Memory B cell (primary cell): ENCODE data around the gene CD79A.
A peak's percentile ranks its signal among the peaks of the same experiment; 100 is the strongest.

Experiments used
- ATAC-seq: fragments of 150-1000 bp; cut with Tn5 transposase; 2 replicates; pipeline ENCODE4 v1.10.0; 2021; ENCODE audit warnings: low read depth, mild to moderate bottlenecking, moderate library complexity
- DNase-seq, 2 donors: peaks; one replicate each; pipeline ENCODE4 v3.0.0; 2022; ENCODE audit warnings: low spot score in 2 of 2
- H3K27ac Mint-ChIP-seq: one replicate; pipeline ENCODE4 v1.8.0; 2022; ENCODE audit warnings: mild to moderate bottlenecking, moderate library complexity, mixed read lengths
- H3K27me3 Mint-ChIP-seq: one replicate; pipeline ENCODE4 v1.8.0; 2022; ENCODE audit warnings: mixed read lengths
- H3K36me3 Mint-ChIP-seq: one replicate; pipeline ENCODE4 v1.8.0; 2022; ENCODE audit warnings: mild to moderate bottlenecking, mixed read lengths
- H3K4me1 Mint-ChIP-seq: one replicate; pipeline ENCODE4 v1.8.0; 2022; ENCODE audit warnings: mixed read lengths
- H3K4me3 Mint-ChIP-seq: one replicate; pipeline ENCODE4 v1.8.0; 2022; ENCODE audit warnings: mild to moderate bottlenecking, moderate library complexity, mixed read lengths
- H3K9me3 Mint-ChIP-seq: one replicate; pipeline ENCODE4 v1.8.0; 2022; ENCODE audit warnings: mixed read lengths

CD79A gene

DNA sequence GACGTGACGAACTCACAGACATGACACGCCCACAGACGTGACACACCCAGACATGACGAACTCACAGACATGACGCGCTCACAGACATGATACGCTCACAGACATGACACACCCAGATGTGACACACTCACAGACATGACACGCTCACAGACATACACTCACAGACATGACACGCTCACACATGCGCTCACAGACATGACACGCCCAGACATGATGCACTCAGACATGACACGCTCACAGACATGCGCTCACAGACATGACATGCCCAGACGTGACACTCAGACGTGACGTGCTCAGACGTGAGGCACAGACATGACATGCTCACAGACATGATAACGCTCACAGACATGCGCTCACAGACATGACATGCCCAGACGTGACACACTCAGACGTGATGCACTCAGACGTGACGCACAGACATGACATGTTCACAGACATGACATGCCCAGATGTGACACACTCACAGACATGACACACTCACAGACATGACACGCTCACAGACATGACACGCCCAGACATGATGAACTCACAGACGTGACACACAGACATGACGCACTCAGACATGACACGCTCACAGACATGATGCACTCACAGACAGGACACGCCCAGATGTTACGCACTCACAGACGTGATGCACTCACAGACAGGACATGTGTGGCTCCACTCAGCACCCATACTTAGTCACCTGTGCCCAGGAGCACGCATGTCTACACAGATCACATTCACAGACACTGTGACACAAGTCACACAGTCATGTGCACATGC is 43.1 kb downstream of the CD79A start:
- Mint-ChIP-seq H3K4me1 (peaks cover 16% of the 10 kb centered on the region), H3K4me3 (no peak overlapping the region), H3K27ac (no peak overlapping the region), H3K9me3 (no peaks in the 10 kb centered on the region), H3K27me3 (peaks cover 16% of the 10 kb centered on the region), H3K36me3 (peaks cover 5% of the 10 kb centered on the region)
- ATAC-seq (no peak), DNase-seq (no peak)

DNA sequence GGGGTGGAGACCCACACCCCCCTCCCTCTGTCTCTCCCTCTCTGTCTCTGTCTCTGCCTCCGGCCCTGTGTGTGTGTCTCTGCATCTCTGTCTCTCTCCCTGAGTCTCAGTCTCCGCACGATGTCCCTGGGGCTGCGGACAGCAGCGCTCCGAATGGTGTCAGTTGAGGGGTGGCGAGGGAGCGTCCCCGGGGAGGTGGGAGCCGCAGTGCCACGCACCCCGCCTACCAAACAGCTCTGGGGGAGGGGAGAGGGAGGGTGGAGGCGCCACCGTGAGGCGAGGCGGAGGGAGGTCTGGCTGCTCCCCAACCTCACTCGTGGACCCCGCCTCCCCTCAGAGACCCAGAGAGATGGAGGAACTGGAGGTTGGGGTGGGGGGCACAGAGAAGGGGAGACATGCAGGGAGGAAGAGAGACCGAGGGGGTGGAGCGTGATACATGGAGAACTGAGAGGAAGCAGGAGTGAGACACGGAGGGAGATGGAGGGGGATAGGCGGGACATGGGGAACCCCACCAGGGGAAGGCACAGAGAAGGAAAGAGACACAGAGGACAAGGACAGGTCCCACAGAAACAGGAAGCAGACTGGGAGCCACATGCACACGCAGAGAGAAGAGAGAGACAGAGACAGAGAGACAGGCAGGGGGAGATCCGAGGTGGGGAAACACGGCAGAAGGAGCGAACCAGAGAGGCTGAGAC is 44.0 kb downstream of the CD79A start:
- Mint-ChIP-seq H3K4me3 (peak overlapping the region; percentile 43), H3K4me1 (peaks cover 16% of the 10 kb centered on the region), H3K9me3 (no peaks in the 10 kb centered on the region), H3K36me3 (peaks cover 5% of the 10 kb centered on the region), H3K27ac (no peak overlapping the region), H3K27me3 (peaks cover 16% of the 10 kb centered on the region)
- no peak for DNase-seq
- ATAC-seq = peak; percentile 32

DNA sequence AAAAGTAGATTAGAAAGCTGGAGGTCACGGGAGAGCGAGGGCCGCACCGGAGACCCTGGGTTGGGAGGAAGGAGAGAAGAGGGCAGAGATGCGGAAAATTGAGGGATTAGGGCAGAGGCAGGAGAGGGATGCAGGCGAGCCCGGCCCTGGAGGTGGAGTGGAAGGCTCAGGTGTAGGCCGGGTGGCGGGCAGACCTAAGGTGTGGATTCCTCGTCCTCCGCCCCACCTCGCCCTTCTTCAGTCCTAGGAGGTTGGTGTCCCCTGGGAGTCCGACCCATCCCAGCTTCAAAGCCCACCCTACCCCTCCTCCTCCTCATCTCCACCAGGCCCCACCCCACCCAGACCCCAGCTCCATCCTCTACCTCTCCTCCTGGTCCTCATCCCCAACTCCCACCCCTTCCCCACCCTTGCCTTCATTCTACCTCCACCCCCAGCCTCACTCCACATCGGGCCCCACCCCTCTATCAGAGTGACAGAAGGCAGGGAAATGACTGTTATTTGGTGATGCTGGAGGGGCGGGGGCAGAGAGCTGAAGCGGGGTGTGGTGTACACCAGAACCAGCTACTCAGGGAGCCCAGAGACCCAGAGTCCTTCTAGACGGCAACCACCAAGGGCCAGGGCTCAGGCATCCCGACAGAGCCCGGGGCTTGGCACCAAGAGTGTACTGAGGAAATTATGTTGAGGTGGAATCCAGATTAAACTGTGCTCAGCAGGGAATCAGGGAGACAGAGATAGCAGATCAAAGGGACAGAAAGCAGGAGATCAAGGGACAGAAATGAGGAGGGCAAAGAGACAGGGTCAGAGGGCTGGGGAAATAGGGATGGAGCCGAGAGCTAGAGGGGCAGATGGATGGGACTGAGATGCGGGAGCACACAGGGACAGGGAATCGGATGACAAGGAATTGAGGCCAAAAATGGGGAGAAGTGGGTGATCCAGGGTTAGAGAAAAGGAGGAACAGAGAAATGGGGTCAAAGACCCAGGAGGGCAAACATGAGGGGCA is 44.8 kb downstream of the CD79A start:
- Mint-ChIP-seq H3K9me3 (no peaks in the 10 kb centered on the region), H3K4me3 (peak overlapping the region; percentile 31), H3K36me3 (peaks cover 5% of the 10 kb centered on the region), H3K4me1 (peaks cover 16% of the 10 kb centered on the region), H3K27ac (no peak overlapping the region), H3K27me3 (peaks cover 16% of the 10 kb centered on the region)
- ATAC-seq = no peak
- no peak for DNase-seq

DNA sequence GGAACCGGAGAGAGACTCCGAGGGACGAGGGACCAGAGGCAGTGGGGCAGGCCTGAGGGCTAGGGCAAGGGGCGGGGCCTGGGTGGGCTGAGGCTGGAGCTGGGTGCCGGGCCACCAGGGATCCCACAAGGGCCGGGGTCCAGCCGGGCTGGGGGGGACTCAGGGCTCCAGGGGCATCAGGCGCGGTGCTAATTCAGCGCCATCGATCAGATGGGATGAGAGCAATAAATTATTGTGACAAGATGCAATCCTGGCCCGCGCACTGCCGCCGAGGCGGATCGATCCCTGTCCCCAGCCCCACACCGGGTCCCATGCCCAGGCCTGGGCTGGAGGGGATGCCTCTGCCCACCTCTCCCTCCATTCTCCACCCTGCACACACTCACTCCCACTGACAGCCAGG is 45.5 kb downstream of the CD79A start:
- no peak for DNase-seq
- Mint-ChIP-seq H3K27ac (no peak overlapping the region), H3K27me3 (peaks cover 16% of the 10 kb centered on the region), H3K4me1 (peaks cover 16% of the 10 kb centered on the region), H3K4me3 (no peak overlapping the region), H3K9me3 (no peaks in the 10 kb centered on the region), H3K36me3 (peaks cover 5% of the 10 kb centered on the region)
- no peak for ATAC-seq

DNA sequence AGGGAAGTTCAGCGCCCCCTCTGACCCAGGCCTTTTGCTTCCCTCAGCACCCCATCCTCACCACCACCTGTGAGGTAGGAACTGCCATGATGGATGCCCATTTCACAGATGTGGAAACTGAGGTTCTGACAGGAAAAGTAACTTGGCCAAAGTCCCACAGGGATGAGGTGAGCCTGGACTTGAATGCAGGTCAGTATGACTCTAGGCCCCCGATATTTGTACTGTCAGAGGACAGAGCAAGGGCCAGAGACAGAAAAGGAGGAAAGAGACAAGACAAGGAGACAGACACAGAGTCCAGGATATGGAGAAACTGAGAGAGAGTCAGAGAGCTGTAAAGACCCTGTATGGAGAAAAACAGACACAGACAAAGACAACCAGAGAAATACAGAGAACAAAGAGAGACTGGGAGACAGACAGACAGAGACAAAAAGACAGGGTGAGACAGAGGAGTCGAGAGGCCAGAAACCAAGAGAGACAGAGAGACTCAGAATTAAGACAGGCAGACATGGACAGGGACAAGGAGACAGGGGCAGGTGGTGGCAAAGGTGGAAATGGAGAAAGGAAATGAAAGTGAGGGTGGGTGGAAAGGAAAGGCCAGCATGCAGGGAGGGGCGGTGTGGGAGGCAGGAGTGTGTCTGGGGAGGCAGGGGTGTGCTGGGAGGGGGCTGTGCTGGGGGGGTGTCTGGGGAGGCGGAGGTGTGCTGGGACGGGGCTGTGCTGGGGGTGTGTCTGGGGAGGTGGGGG is 46.1 kb downstream of the CD79A start:
- peak overlapping the region; percentile 17 for H3K4me3 Mint-ChIP-seq
- peaks cover 5% of the 10 kb centered on the region for H3K36me3 Mint-ChIP-seq
- H3K4me1 Mint-ChIP-seq = peaks cover 16% of the 10 kb centered on the region
- H3K9me3 Mint-ChIP-seq = no peaks in the 10 kb centered on the region
- DNase-seq (no peak), ATAC-seq (peak; percentile 18)
- no peak overlapping the region for H3K27ac Mint-ChIP-seq
- peaks cover 16% of the 10 kb centered on the region for H3K27me3 Mint-ChIP-seq

DNA sequence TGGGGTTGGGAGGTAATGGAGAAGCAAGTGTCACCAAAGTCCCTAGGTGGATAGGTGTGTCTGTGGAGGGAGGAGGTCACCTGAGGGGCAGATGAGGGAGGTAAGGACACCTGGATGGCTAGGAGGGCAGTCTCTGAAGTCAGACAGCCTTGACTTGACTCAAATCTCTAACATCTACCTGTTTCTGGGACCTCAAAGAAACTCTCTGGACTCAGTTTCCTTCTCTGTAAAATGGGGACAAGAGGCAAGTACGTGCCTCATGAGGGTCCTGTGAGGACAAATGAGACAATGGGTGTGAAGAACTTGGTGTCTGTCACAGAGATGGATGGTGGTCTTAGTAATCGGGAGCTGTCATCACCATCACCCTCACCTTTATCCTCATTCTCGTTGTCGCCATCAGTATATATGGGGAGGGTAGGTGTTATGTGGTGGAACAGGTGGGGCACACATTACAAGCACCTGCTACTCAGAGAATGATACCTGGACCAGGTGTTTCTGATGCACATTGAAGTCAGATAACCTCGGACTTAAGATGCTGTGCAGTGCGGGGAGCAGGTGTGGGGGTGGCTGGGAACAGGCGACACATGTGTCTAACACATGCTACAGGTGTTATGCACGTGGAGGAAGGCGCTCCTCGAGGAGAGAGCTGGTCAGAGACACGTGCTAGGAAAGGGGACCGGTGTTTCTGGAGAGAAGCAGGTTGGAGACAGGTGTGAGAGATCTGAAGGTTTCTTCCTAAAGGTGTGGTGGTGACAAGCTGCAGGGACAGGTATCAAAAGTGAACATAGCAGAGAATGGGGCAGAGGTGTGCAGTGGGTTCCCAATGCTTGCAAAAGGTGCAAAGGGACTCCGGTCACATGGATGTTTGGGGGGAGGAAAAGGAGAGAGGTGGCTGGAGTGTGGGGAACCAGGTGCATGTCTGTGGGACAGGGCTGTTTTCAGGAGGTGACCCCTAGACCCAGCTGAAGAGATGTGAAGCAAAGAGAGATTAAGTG is 47.4 kb downstream of the CD79A start:
- Mint-ChIP-seq H3K36me3 (peaks cover 5% of the 10 kb centered on the region), H3K27ac (no peak overlapping the region), H3K9me3 (no peaks in the 10 kb centered on the region), H3K27me3 (peaks cover 21% of the 10 kb centered on the region), H3K4me1 (peaks cover 23% of the 10 kb centered on the region), H3K4me3 (no peak overlapping the region)
- DNase-seq (no peak), ATAC-seq (no peak)

DNA sequence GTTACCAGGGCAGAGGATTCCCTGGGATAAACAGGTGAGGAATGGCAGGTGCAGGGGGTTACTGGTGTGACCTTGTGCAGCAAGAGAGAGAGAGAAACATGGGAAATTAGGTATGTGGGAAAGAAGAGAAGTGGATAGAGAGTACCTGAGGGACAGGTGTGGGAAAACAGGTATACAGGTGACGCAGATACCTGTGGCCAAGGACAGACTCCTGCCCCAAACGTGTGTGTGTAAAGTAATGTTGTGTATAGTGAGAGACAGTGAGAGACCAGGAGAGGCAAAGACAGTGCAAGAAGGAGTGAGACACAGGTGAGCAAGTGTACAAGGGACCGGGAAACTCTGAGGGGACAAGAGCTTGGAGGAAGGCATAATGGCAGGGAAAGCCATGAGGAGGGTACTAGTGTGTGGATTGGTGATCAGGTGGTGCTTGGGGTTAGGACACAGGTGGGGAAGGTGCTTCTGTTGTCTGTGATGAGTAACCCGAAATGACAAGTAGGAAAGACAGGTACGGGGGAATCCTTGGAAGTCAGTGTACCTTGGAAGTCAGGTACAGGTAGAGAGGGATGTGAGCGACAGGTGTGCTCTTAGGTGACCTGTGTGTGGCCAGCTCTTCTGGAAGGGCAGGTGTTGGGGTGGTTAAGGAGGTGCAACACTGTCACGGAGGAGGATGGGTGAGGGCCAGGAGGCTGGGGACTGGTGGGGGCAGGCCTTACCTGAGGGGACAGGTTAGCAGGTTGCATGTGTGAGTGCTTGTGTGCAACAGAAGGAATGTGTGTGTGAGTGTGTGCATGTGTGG is 48.3 kb downstream of the CD79A start:
- no peak overlapping the region for H3K4me3 Mint-ChIP-seq
- no peak for ATAC-seq
- H3K27me3 Mint-ChIP-seq = peaks cover 21% of the 10 kb centered on the region
- DNase-seq = no peak
- H3K4me1 Mint-ChIP-seq = peaks cover 32% of the 10 kb centered on the region
- no peaks in the 10 kb centered on the region for H3K9me3 Mint-ChIP-seq
- no peak overlapping the region for H3K27ac Mint-ChIP-seq
- H3K36me3 Mint-ChIP-seq = peaks cover 5% of the 10 kb centered on the region

DNA sequence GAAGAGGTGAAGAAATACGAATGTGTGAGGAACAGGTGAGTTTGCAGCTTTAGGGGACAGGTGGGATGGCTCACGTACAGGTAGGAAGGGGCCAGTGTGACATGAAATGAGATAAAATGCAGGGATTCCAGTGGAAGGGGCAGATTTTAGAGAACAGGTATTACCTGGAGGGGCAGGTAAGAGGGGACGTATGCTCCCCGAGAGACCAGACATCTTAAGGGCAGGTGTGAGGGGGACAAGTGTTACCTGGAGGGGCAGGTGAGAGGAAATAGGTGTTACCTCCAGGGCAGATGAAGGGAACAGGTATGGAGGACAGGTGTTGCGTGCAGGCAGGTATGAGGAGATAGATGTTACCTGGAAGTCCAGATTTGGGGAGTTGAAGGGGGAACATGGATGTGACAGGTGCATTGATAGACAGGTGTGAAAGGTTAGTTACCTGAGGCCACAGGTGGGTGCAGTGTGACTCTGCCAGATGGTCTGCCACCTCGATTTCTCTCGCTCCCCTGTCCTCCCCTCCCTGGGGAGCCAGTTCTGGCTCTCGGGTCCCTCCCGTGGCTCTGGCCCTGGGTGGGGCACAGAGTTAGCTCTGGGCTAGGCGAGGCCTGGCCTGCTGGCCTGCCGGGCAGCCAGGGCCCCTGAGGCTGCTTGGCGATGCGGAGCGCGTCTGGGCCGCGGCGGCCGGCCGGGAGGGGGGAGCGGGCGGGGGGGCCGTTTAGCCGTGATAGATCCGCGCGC is 49.1 kb downstream of the CD79A start:
- peaks cover 5% of the 10 kb centered on the region for H3K36me3 Mint-ChIP-seq

DNA sequence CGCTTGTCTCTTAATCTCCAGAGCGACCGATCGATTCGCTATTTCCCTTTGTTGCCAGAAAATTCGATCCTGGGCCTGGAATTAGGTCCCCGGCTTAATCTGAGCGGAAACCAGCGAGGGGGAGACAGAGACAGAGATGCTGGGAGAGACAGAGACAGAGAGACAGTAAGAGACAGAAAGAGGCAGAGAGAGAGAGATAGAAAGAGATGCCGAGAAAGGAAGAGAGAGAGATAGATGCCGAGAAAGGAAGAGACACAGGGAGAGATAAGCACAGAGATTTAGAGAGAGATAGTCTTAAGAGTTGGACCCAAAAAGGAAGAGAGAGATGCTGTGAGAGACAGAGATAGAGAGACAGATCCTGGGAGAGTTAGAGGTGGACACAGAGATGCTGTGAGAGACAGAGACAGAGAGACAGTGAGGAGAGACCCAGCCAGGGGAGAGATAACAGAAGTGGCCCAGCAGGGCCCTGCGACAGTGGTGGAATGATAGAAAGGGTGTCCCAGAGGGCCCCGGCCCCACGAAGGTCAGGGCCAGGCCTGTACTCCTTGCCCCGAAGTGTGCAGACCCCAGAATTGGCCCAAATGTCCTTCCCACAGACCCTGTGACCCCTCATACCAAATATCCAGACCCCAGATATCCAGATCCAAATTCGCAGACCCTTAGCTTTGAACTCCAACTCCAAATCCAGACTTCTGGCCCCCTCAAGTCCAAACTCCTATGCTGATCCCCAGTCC is 49.9 kb downstream of the CD79A start:
- H3K36me3 Mint-ChIP-seq = peaks cover 3% of the 10 kb centered on the region
- H3K4me1 Mint-ChIP-seq = peaks cover 34% of the 10 kb centered on the region
- no peak for ATAC-seq
- no peak overlapping the region for H3K4me3 Mint-ChIP-seq
- H3K27ac Mint-ChIP-seq = no peak overlapping the region
- DNase-seq = no peak
- no peaks in the 10 kb centered on the region for H3K9me3 Mint-ChIP-seq
- peaks cover 16% of the 10 kb centered on the region for H3K27me3 Mint-ChIP-seq

More for the DNA sequence above, 49.1 kb downstream of the CD79A start:
- no peak overlapping the region for H3K27ac Mint-ChIP-seq
- H3K4me3 Mint-ChIP-seq = no peak overlapping the region
- H3K9me3 Mint-ChIP-seq = no peaks in the 10 kb centered on the region
- no peak for ATAC-seq
- no peak for DNase-seq
- peaks cover 35% of the 10 kb centered on the region for H3K4me1 Mint-ChIP-seq
- peaks cover 19% of the 10 kb centered on the region for H3K27me3 Mint-ChIP-seq

DNA sequence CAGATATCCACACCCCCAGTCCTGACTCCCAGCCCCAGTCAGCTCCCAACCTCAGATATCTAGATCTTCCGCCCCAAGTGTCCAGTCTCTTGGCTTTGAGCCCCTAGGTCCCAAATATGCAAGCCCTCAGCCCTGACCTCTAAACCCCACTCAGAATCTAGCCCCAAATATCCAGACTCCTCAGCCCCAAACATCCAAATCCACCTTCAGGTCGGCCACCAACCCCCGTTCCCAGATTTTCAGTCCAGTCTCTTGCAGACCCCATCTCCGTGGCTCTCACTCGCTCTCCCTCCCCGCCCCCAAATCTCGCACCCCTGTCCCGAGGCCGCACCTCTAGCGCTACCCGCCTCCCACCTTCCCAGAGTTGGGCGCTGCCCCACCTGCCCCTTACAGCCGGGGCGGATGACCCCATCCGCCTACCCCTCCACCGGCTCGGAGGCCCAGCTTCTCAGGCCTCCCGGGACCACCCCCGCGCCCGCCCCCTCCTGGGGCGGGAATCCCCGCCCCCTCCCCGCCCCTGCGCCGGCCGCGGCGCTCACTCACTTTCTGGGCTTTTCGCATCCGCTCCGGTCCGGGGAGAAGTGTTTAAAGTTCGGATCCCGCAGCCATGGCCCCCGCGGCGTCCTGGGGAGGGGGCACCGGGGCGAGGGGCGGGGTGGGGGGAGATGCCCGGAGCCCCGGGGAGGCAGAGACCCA is 50.6 kb downstream of the CD79A start:
- ATAC-seq = peak; percentile 27
- H3K27ac Mint-ChIP-seq = peak overlapping the region; percentile 60

More for the DNA sequence above, 50.6 kb downstream of the CD79A start:
- H3K4me1 Mint-ChIP-seq = peaks cover 31% of the 10 kb centered on the region
- peaks cover 12% of the 10 kb centered on the region for H3K27me3 Mint-ChIP-seq
- DNase-seq = no peak
- H3K9me3 Mint-ChIP-seq = no peaks in the 10 kb centered on the region
- peaks cover 3% of the 10 kb centered on the region for H3K36me3 Mint-ChIP-seq
- H3K4me3 Mint-ChIP-seq = peak overlapping the region; percentile 90
